ENCODE measurements around the gene KCNK5. TPM values are rescaled to one million over a fixed set of nuclear protein-coding genes. Genes with fewer than 3 reads are reported as not detected.

KCNK5 gene
- total RNA-seq, 1 experiment from 2014 or later, result 19.8 TPM

DNA sequence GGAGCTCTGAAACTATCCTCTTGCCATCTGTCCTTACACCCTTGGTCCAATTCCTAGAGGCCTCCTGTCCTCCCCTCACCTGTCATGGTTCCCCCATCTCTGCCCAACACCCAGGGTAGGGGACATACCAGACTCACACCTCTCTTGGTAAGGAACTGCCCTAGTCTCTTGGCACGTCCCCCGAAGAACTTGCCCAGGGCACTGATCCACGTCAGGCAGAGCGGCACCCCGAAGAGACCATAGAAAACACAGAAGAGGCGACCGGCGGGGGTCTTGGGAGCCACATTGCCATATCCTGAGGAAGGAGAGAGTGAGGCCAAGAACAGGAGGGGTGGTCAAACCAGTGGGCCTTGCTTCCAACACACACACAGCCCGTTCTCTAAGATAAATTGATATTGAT lies 34.8 kb downstream of the KCNK5 start:
- DNase-seq, result no peak
- H3K27me3 ChIP-seq (replicated peaks; ENCODE audit: control insufficient read depth, insufficient read depth, low read length), result no peaks in the 10 kb centered on the region
- H3K27me3 Mint-ChIP-seq (ENCODE audit: insufficient read depth, unreplicated experiment), result no peaks in the 10 kb centered on the region
- H3K4me3 Mint-ChIP-seq (ENCODE audit: unreplicated experiment), result no peak overlapping the region
- TF ChIP-seq, protein P1, sequence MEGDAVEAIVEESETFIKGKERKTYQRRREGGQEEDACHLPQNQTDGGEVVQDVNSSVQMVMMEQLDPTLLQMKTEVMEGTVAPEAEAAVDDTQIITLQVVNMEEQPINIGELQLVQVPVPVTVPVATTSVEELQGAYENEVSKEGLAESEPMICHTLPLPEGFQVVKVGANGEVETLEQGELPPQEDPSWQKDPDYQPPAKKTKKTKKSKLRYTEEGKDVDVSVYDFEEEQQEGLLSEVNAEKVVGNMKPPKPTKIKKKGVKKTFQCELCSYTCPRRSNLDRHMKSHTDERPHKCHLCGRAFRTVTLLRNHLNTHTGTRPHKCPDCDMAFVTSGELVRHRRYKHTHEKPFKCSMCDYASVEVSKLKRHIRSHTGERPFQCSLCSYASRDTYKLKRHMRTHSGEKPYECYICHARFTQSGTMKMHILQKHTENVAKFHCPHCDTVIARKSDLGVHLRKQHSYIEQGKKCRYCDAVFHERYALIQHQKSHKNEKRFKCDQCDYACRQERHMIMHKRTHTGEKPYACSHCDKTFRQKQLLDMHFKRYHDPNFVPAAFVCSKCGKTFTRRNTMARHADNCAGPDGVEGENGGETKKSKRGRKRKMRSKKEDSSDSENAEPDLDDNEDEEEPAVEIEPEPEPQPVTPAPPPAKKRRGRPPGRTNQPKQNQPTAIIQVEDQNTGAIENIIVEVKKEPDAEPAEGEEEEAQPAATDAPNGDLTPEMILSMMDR (IDR thresholded peaks at IDR 0.05; ENCODE audit: insufficient read depth in 1 of 2, low read depth in 1 of 2, low read length in 1 of 2, severe bottlenecking in 1 of 2, unreplicated experiment in 1 of 2), result no peak
- H3K4me3 ChIP-seq (ENCODE audit: low read depth, low read length), result no peak overlapping the region
- POLR2A ChIA-PET, result no interaction called here
- H3K4me1 Mint-ChIP-seq (ENCODE audit: low read depth, unreplicated experiment), result peaks cover 42% of the 10 kb centered on the region
- H3K36me3 Mint-ChIP-seq (ENCODE audit: insufficient read depth, unreplicated experiment), result peaks cover 53% of the 10 kb centered on the region
- no TSS peak for BruUV-seq (replicated peaks)
- H3K4me1 ChIP-seq, result peaks cover 33% of the 10 kb centered on the region
- H3K36me3 ChIP-seq (ENCODE audit: control insufficient read depth, insufficient read depth, low read length), result peaks cover 12% of the 10 kb centered on the region
- H3K9me3 ChIP-seq, result no peaks in the 10 kb centered on the region
- no peak overlapping the region for H3K27ac Mint-ChIP-seq (ENCODE audit: unreplicated experiment)
- CTCF ChIA-PET, result interaction anchor here (1.2 kb wide), 1 partner anchor 23 kb away, joined by 3 read pairs; no protein-coding TSS in a partner anchor
- H3K9me3 Mint-ChIP-seq (ENCODE audit: unreplicated experiment), result no peaks in the 10 kb centered on the region
- intact Hi-C loops (cut with micrococcal nuclease; ENCODE audit: unreplicated experiment), result no loop called here

DNA sequence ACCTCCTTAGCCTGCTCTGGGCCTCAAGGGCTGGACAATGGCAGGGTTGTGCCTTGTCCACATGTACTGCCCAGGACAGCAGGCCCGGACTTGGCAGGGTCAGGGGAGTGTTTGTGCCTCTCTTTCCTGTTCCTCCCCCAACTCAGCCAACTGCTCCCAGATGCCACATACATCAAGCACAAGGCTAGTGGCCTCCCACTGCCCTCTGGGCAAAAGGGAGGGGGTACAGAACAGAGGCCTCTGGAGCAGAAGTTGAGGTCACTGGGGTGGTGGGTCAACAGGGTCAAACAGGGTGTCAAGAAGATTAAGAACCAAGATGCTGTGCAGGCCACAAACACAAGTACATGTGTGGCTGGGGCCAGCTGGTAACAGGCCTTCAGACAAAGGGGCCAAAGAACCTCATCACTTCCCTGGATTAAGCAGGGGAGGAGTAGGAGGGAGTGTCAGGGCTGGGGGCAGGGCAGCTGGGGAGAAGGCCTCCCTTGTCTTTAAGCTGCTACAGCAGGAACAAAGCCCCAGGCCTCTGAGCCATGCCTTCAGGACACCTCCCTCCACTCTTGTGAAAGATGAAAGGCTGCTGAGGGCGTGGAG lies 36.0 kb downstream of the KCNK5 start:
- Histone ChIP-seq H3K27me3 (replicated peaks; ENCODE audit: control insufficient read depth, insufficient read depth, low read length) (no peaks in the 10 kb centered on the region), H3K4me1 (peaks cover 23% of the 10 kb centered on the region), H3K9me3 (no peaks in the 10 kb centered on the region), H3K36me3 (ENCODE audit: control insufficient read depth, insufficient read depth, low read length) (peaks cover 12% of the 10 kb centered on the region), H3K4me3 (ENCODE audit: low read depth, low read length) (no peak overlapping the region)
- ChIA-PET CTCF (interaction anchor here (1.2 kb wide), 1 partner anchor 22 kb away, joined by 3 read pairs; no protein-coding TSS in a partner anchor), POLR2A (interaction anchor here (0.6 kb wide), 1 partner anchor 36 kb away, joined by 3 read pairs; no protein-coding TSS in a partner anchor)
- peaks cover 60% of the 10 kb centered on the region for H3K36me3 Mint-ChIP-seq (ENCODE audit: insufficient read depth, unreplicated experiment)
- no peak overlapping the region for H3K4me3 Mint-ChIP-seq (ENCODE audit: unreplicated experiment)
- peak overlapping the region; percentile 54 for H3K27ac Mint-ChIP-seq (ENCODE audit: unreplicated experiment)
- H3K27me3 Mint-ChIP-seq (ENCODE audit: insufficient read depth, unreplicated experiment), result no peaks in the 10 kb centered on the region
- BruUV-seq (replicated peaks), result no TSS peak
- no peaks in the 10 kb centered on the region for H3K9me3 Mint-ChIP-seq (ENCODE audit: unreplicated experiment)
- TF ChIP-seq, protein P1 (IDR thresholded peaks at IDR 0.05; ENCODE audit: insufficient read depth in 1 of 2, low read depth in 1 of 2, low read length in 1 of 2, severe bottlenecking in 1 of 2, unreplicated experiment in 1 of 2), result no peak
- H3K4me1 Mint-ChIP-seq (ENCODE audit: low read depth, unreplicated experiment), result peaks cover 35% of the 10 kb centered on the region
- intact Hi-C loops (cut with micrococcal nuclease; ENCODE audit: unreplicated experiment), result no loop called here
- DNase-seq, result no peak

DNA sequence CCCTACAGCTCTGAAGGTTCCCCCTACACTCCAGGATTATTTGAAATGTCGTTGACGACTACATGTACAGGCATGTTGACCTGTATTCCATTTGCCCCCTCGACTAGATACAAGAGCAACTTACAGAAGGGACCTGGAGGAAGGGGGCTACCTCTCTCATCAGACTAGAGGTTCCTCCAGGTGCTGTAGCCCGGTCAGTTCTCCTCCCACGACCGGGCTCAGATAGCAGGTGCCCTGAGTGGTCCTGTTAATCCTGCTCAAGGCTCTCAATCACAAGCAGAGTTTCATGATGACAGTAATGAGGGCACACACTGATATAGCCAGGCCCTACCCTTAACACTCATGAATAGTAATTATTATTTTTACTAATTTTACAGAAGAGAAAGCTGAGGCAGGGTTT lies 36.5 kb downstream of the KCNK5 start:
- ChIA-PET POLR2A (no interaction called here), CTCF (no interaction called here)
- TF ChIP-seq, protein P1 (IDR thresholded peaks at IDR 0.05; ENCODE audit: insufficient read depth in 1 of 2, low read depth in 1 of 2, low read length in 1 of 2, severe bottlenecking in 1 of 2, unreplicated experiment in 1 of 2), result no peak
- no TSS peak for BruUV-seq (replicated peaks)
- Mint-ChIP-seq H3K27me3 (ENCODE audit: insufficient read depth, unreplicated experiment) (no peaks in the 10 kb centered on the region), H3K36me3 (ENCODE audit: insufficient read depth, unreplicated experiment) (peaks cover 66% of the 10 kb centered on the region), H3K9me3 (ENCODE audit: unreplicated experiment) (no peaks in the 10 kb centered on the region), H3K4me1 (ENCODE audit: low read depth, unreplicated experiment) (peaks cover 33% of the 10 kb centered on the region), H3K27ac (ENCODE audit: unreplicated experiment) (peak overlapping the region; percentile 54), H3K4me3 (ENCODE audit: unreplicated experiment) (no peak overlapping the region)
- H3K9me3 ChIP-seq, result no peaks in the 10 kb centered on the region
- intact Hi-C loops (cut with micrococcal nuclease; ENCODE audit: unreplicated experiment), result no loop called here
- no peak overlapping the region for H3K4me3 ChIP-seq (ENCODE audit: low read depth, low read length)
- DNase-seq, result no peak
- no peaks in the 10 kb centered on the region for H3K27me3 ChIP-seq (replicated peaks; ENCODE audit: control insufficient read depth, insufficient read depth, low read length)
- H3K4me1 ChIP-seq, result peaks cover 20% of the 10 kb centered on the region
- peaks cover 12% of the 10 kb centered on the region for H3K36me3 ChIP-seq (ENCODE audit: control insufficient read depth, insufficient read depth, low read length)

Data from Caco-2 (cell line).